Measurements from ENCODE around the gene SPON2. TPM values are rescaled to one million over a fixed set of nuclear protein-coding genes. Genes with fewer than 3 reads are reported as not detected.

The SPON2 gene
- polyA plus RNA-seq, 1 donor from 2014 or later: 8.6 TPM

DNA sequence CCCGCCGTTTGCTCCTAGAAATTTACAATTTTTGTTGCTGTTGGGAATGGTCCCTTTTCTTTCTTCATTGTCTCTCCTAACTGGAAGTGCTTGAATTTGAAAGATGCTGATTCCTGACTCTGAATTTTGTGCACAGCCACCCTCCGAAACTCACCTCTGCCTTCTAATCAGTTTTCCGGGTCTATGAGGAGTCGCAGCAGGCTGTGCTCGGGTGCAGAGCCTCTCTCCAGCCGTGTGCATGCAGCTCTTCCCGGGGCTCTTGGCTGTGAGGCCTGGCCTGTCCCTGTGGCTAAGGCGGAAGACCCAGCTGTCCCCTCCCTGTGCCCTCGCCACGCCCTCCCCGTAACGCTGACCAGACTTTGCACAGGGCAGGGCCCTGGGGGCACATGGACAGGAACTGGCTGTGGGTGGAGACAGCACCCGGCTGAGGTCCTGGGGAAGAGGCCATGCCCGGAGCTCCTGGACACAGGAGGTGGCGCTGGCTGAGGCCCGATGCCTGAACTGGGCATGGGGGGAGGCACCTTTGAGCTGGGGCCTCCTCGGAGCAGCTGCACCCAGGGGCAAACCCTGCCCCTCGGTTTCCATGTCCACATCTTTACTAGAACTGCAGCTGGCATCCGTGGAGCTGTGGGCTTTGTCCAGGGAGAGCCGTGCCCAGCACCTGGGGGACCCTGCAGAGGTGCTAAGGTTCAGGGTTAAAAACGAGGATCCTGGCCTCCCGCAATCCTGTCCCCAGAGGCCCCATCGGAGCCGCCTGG is 32.6 kb upstream of the SPON2 start:
- peak overlapping the region in 1 of 4 donors; percentile 17 for H3K4me3 Mint-ChIP-seq
- no peaks in the 10 kb centered on the region for H3K36me3 Mint-ChIP-seq
- peak overlapping the region in 2 of 3 donors; percentile 86 to 97 for H3K27ac Mint-ChIP-seq
- H3K27me3 Mint-ChIP-seq: peaks cover 5% of the 10 kb centered on the region
- peaks cover 0 to 3% (median 0%) of the 10 kb centered on the region in 3 donors for H3K9me3 Mint-ChIP-seq
- H3K4me1 Mint-ChIP-seq: peaks cover 14 to 21% (median 15%) of the 10 kb centered on the region in 3 donors

DNA sequence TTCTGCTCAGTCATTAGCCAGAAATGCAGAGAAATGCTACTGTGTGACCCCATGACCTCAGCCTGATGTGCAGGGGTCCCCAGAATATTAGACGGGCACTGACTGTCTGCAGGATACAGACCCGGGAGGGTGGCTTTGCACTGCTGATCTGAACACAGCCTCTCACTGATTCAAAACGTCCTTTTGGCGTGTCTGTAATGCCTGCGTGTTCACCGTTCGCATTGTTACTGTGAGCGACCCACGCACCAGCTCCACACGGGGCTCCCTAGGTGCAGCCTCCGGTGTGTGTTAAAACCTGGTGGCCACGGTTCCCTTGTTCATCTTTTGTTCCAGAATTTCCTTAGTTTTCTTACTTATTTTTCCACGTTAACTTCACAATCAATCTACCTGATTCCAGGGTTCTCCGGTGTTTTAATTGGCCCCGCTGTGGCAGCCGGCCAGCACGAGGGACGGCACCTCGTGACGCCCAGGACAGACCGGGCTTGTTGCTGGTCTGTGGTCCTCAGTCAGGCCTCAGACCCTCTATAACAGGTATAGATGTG is 32.0 kb upstream of the SPON2 start:
- Mint-ChIP-seq H3K27ac (peak overlapping the region in 2 of 3 donors; percentile 86 to 97), H3K27me3 (peaks cover 5% of the 10 kb centered on the region), H3K36me3 (no peaks in the 10 kb centered on the region), H3K4me1 (peaks cover 14 to 21% (median 15%) of the 10 kb centered on the region in 3 donors), H3K4me3 (peak overlapping the region in 3 of 4 donors; percentile 17 to 76 (median 53)), H3K9me3 (peaks cover 0 to 3% (median 0%) of the 10 kb centered on the region in 3 donors)

DNA sequence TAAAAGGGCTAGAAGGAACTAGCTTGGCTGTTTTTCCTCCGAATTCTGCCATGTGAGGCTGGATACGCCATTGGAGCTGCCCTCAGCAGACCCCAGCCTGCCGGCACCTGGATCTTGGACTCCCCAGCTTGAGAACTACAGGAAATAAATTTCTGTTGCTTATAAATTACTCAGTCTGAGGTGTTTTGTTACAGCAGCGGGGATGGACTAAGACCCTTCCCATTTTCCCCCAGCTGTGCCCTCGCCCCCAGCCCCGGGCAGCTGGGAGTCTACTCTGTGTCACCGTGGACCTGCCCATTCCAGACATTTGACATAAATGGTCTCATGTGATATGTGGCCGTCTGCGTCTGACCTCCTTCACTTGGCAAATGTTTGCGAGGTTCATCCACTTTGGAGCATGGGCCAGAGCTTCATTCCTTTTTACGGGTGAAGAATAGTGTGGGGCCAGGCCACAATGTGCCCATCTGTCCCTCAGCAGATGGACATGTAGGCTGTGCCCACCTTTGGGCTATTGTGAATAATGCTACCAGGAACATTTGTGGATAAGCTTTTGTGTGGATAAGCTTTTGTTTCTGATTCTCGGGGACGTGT is 30.7 kb upstream of the SPON2 start:
- peak overlapping the region in 2 of 3 donors; percentile 95 to 97 for H3K27ac Mint-ChIP-seq
- H3K4me3 Mint-ChIP-seq: peak overlapping the region in 3 of 4 donors; percentile 37 to 76 (median 39)
- H3K4me1 Mint-ChIP-seq: peaks cover 15 to 21% (median 19%) of the 10 kb centered on the region in 3 donors
- H3K9me3 Mint-ChIP-seq: peaks cover 0 to 3% (median 0%) of the 10 kb centered on the region in 3 donors
- H3K36me3 Mint-ChIP-seq: no peaks in the 10 kb centered on the region
- peaks cover 5% of the 10 kb centered on the region for H3K27me3 Mint-ChIP-seq

DNA sequence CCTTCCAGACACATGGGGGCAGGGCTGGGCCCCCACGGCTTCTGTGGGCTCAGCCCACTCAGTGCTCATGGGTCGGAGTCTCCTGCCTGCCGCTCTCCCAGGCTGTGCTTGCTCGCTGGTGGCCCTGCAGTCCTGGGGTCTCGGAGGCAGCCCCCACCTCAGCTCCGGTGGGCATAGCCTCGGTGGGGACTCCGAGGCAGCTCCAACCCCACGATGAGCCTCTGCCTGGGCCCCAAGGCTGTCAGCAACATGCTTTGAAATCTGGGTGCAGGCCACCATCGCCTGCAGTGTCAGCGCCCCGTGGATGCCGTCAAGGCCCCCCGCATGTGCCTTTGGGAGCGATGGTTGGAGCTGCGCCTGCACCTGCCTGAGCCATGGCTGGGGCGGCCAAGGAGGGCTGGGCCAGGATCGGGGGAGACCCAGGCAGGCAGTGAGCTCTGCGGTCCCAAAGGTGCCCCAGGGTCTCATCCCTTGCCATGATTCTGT is 30.2 kb upstream of the SPON2 start:
- peaks cover 5% of the 10 kb centered on the region for H3K27me3 Mint-ChIP-seq
- peaks cover 15 to 21% (median 20%) of the 10 kb centered on the region in 3 donors for H3K4me1 Mint-ChIP-seq
- peak overlapping the region; percentile 91 to 97 (median 95) for H3K27ac Mint-ChIP-seq
- H3K4me3 Mint-ChIP-seq: peak overlapping the region in 2 of 4 donors; percentile 52 to 90
- no peaks in the 10 kb centered on the region for H3K36me3 Mint-ChIP-seq
- peaks cover 0 to 3% (median 0%) of the 10 kb centered on the region in 3 donors for H3K9me3 Mint-ChIP-seq

DNA sequence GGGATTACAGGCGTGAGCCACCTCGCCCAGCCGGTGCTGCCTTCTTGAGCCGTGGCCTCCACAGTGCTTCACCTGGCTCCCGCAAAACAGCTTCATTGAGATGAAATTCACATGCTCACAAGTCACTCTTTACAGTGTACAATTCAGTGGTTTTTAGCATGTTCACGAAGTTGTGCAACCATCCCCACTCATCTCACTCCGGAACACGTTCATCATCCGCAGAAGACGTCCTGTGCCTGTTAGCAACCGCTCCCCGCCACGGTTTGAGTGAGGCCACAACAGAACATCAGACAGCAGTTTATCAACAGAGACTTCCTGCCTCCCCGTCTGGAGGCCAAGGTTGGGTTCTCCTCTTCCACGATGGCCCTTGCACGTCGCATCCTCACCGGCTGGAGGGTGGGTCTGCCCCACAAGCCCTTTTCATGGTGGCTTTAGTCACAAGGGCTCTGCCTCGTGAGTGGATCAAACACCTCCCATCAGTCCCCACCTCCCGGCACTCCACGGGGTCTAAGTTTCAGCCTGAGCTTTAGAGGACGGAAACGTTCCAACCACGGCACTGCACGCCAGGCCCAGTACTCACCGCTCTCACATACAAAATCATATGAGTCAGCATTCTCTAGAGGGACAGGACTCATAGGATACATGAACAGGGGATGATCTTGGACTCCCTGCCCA is 29.6 kb upstream of the SPON2 start:
- Mint-ChIP-seq H3K36me3 (no peaks in the 10 kb centered on the region), H3K4me3 (peak overlapping the region; percentile 52 to 90 (median 72)), H3K27ac (peak overlapping the region; percentile 82 to 95 (median 91)), H3K27me3 (peaks cover 5% of the 10 kb centered on the region), H3K9me3 (peaks cover 0 to 3% (median 0%) of the 10 kb centered on the region in 3 donors), H3K4me1 (peaks cover 15 to 21% (median 20%) of the 10 kb centered on the region in 3 donors)

DNA sequence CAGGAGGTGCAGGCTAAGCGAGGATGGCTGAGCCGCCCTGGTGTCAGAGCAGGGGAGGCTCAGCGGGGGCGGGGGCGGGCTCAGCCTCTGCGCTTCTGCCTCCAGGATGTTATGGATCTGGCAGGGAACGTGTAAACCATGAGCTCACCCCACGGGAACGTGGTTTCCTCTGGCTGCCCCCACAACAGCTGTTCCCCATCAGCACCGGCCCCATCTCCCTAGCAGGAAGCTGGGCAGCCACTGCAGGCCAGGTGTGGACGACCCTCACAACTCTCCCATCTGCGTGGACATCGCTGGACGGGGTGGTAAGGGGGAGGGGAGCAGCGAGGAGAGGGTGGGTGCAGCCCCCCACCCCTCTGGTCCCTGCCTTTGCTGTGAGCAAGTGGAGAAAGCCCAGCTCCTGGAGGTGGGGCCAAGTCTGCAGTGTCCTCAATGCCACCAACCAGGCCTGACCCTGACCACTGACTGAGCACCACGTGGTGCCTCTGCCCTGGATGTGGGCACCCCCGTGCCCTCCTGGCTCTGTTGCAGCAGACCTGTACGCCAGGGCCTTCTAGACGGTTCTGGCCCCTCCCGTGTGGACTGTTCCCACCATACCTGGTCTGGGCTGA is 28.1 kb upstream of the SPON2 start:
- H3K4me3 Mint-ChIP-seq: peak overlapping the region in 2 of 4 donors; percentile 25 to 27
- no peaks in the 10 kb centered on the region for H3K36me3 Mint-ChIP-seq
- peaks cover 5% of the 10 kb centered on the region for H3K27me3 Mint-ChIP-seq
- H3K9me3 Mint-ChIP-seq: peaks cover 0 to 3% (median 0%) of the 10 kb centered on the region in 3 donors
- peaks cover 15 to 21% (median 20%) of the 10 kb centered on the region in 3 donors for H3K4me1 Mint-ChIP-seq
- no peak overlapping the region for H3K27ac Mint-ChIP-seq

DNA sequence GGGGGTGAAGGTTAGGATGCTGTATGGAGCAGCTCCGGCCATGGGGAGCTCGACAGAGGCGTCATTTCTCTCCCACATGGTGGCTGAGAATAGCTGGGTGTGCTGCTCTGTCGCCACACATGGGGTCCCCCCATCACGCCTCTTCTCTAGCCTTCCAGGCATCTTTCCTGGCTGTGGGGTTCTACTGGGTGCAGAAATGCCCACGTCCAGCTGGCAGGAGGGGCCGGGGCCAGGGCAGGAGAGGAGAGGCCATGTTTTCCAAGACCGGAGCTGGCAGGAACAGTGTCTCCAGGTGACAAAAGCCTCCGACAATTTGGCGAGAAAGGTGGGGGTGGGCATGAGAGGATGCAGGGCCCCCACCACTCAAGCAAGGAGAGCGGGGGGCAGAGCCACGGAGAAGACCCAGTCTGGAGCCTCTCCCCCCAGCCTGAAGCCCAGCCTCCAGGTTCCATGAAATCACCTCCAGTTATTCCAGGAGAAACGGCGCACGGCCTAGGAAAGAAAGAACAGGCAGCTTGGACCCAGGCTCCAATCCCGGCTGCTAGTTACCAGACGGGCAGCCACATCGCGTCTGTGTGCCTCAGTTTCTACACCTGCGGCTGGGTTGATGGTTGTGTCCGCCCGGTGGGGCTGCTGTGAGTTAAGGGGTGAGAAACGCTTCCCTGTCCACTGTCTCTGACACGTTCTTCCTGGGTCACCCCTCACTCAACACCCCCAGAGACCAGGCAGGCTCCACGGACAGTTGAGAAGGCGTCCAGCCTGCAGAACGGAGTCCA is 27.4 kb upstream of the SPON2 start:
- peaks cover 5% of the 10 kb centered on the region for H3K27me3 Mint-ChIP-seq
- H3K27ac Mint-ChIP-seq: no peak overlapping the region
- peak overlapping the region in 3 of 4 donors; percentile 25 to 37 (median 28) for H3K4me3 Mint-ChIP-seq
- H3K4me1 Mint-ChIP-seq: peaks cover 15 to 21% (median 20%) of the 10 kb centered on the region in 3 donors
- H3K9me3 Mint-ChIP-seq: peaks cover 0 to 3% (median 0%) of the 10 kb centered on the region in 3 donors
- H3K36me3 Mint-ChIP-seq: no peaks in the 10 kb centered on the region

DNA sequence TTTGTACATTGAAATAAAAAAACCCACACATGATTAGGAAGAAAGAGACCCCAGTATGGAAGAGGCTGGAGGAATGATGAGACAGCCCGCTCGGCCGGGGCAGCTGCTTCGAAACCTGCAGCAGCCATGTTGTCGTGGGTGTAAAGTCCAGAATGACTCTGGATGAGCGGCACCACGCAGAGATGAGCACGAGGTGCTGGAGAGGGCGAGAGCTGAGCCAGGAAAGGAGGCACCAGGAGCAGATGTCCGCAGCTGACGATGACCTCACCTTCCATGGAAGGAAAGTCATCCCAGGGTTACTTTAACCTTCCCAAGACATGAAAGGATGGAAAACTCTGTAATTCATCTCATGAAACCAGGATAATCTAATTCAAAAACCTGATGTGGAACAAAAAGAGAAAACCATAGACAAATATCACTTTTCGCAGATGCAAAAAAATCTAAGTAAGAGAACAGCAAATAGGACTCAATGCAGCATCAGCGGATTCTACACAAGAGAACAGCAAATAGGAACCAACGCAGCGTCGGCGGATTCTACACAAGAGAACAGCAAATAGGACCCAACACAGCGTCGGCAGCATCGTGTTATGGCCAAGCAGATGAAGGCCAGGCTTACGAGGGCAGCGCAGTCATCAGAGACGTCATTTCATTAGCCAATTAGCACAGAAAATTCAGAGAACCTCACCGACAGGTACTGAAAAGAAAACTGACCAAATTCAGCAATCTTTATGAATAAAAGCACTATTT is 25.9 kb upstream of the SPON2 start:
- no peaks in the 10 kb centered on the region for H3K9me3 Mint-ChIP-seq
- peak overlapping the region in 2 of 4 donors; percentile 56 to 68 for H3K4me3 Mint-ChIP-seq
- H3K4me1 Mint-ChIP-seq: peaks cover 7 to 13% (median 10%) of the 10 kb centered on the region in 3 donors
- no peaks in the 10 kb centered on the region for H3K36me3 Mint-ChIP-seq
- H3K27me3 Mint-ChIP-seq: peaks cover 3% of the 10 kb centered on the region
- H3K27ac Mint-ChIP-seq: no peak overlapping the region

DNA sequence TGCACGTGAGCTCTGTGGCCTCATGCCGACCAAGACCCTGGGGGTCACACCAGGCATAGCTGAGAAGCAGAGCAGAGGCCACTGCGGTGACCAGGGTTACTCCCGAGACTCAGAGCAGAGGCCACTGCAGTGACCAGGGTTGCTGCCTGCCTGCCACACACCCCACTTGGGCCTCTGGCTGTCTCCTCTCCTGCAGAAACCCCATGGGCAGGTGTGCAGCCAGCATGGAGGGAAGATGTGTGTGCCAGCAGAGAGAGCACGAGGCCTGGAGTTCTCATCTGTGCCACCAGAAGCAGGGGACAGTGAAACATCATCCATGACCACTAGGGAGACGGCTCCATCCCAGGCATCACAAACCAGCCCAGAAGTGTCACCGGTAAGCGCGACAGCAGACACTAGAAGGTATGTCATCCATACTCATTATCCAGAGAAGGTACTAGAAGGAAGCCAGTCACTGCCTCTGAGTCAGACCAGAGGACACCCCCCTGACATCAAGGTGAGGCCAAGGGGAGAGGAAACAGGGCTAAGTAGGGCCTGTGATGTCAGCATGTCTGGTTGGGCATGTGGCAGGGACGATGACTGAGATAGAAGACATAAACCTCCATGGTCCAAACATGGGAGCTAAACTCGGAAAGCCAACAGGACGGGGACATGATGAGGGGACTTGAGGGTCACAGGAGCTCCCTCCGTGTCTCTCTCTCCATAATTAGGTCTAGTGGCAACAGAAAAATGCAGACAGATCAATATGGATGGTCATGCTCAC is 24.2 kb upstream of the SPON2 start:
- Mint-ChIP-seq H3K4me3 (no peak overlapping the region), H3K27ac (no peak overlapping the region), H3K4me1 (peaks cover 0 to 7% (median 2%) of the 10 kb centered on the region in 3 donors), H3K9me3 (no peaks in the 10 kb centered on the region), H3K36me3 (no peaks in the 10 kb centered on the region), H3K27me3 (no peaks in the 10 kb centered on the region)

DNA sequence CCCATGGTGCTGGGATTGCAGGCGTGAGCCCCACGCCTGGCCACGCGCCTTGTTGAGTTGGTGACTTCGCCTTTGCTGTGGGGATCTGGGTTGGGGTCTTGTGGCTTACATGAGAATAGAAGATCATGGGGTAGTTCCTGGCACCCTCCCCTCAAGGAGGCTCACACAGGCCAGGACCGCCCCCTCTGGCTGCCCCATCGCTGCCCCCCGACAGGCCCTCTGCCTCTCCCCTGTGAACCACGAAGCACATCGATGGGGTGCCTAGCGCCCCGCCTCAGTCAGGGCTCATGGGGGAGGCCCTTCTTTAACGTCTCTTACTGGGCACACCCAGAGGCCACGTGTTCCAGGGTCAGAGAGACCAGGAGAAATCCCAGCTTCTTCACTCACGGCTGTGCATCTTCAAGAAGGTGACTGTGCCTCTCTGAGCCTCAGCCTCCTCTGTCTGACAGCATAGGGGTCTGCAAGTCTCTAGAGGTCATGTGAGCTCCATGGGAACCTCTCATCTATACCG is 23.6 kb upstream of the SPON2 start:
- Mint-ChIP-seq H3K4me3 (no peak overlapping the region), H3K27ac (no peak overlapping the region), H3K9me3 (peaks cover 0 to 4% (median 0%) of the 10 kb centered on the region in 3 donors), H3K27me3 (no peaks in the 10 kb centered on the region), H3K4me1 (peaks cover 0 to 7% (median 0%) of the 10 kb centered on the region in 3 donors), H3K36me3 (no peaks in the 10 kb centered on the region)

DNA sequence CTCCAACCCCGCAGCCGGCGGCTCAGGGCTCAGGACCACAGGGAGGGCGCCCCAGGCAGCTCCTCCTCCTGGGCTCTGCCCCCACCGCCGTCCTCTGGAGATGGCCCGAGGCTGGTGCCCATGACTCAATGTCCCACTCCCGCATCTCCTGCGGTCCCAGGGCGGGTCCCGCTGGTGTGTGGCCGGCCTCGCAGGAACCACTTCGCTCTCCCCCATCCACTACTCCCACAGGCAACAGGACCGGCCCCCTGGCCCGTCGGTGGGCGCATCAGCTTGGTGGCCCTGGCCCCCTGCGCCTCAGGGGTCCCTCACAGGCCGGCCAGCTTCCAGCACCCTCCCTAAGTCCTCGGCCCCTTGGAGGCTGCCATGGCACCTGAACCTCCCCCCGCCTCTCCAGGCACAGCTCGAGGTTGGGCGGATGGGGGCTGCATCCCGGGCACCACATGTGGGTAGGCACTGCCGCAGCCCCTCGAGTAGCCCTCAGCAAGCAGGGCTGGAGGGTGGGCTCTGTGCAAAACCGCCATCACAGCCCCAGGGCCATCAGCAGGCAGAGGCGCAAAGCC is 22.8 kb upstream of the SPON2 start:
- Mint-ChIP-seq H3K27ac (no peak overlapping the region), H3K36me3 (no peaks in the 10 kb centered on the region), H3K9me3 (peaks cover 0 to 4% (median 0%) of the 10 kb centered on the region in 3 donors), H3K4me3 (no peak overlapping the region), H3K27me3 (no peaks in the 10 kb centered on the region), H3K4me1 (peaks cover 0 to 7% (median 0%) of the 10 kb centered on the region in 3 donors)
